NCI-H2107 treated with DMSO at 0.1 percent for 48 hours (cell line): ENCODE results near the gene FZR1.
"Not testable (repeated sequence)": the region's sequence is repeated elsewhere in the genome, so short reads cannot be mapped to it uniquely, and the experiment has no call there.

Experiments
- DNase-seq: peaks from one replicate; lab custom pipeline; 2025; ENCODE audit not compliant: unreplicated experiment; lab: John Stamatoyannopoulos, UW

The FZR1 gene

DNA sequence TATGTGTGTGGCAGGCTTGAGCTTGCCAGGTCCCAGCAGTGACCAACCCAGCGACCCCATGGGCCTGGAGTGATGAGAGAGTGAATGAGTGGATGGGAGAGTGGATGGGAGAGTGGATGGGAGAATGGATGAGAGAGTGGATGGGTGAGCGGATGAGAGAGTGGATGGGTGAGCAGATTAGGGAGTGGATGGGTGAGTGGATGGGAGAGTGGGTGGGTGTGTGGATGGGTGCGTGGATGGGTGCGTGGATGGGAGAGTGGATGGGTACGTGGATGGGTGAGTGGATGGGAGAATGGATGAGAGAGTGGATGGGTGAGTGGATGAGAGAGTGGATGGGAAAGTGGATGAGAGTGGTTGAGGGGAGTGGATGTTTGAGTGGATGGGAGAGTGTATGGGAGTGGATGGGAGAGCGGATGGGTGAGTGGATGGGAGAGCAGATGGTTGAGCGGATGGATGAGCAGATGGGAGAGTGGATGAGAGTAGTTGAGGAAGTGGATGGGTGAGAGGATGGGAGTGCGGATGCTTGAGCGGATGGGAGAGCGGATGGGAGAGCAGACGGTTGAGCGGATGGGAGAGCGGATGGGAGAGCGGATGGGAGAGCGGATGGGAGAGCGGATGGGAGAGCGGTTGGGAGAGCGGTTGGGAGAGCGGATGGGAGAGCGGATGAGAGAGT lies 22.6 kb downstream of the FZR1 start:
- DNase-seq = no peak

- DNase-seq = not testable (repeated sequence)
Observed at GRCh38 chr19:3529299-3529698, 23.2 kb downstream of the FZR1 start.

DNA sequence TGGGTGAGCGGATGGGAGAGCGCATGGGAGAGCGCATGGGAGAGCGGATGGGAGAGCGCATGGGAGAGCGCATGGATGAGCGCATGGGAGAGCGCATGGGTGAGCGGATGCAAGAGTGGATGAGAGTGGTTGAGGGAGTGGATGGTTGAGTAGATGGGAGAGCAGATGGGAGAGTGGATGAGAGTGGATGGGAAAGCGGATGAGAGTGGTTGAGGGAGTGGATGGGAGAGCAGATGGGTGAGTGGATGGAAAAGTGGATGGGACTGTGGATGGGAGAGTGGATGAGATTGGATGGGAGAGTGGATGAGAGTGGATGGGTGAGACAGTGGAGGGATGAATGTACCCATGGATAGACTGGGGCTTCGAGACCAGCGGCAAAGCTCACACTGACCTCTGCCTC lies 24.3 kb downstream of the FZR1 start:
- DNase-seq = no peak

DNA sequence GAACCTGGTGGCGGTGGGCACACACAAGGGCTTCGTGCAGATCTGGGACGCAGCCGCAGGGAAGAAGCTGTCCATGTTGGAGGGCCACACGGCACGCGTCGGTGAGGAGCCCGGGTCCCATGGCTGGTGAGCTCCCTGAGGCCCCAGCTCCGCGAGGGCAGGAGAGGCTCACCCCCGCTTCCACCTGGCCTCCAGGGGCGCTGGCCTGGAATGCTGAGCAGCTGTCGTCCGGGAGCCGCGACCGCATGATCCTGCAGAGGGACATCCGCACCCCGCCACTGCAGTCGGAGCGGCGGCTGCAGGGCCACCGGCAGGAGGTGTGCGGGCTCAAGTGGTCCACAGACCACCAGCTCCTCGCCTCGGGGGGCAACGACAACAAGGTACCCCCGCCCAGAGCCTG lies 25.6 kb downstream of the FZR1 start:
- no peak for DNase-seq

GRCh38 chr19:3532154-3532786 lies 26.2 kb downstream of the FZR1 start:
- no peak for DNase-seq

GRCh38 chr19:3533033-3533432 lies 26.9 kb downstream of the FZR1 start:
- no peak for DNase-seq

GRCh38 chr19:3533563-3534216 lies 27.6 kb downstream of the FZR1 start:
- no peak for DNase-seq

- DNase-seq = no peak
Observed at GRCh38 chr19:3534375-3535234, 28.5 kb downstream of the FZR1 start.

GRCh38 chr19:3535235-3535535 lies 29.1 kb downstream of the FZR1 start:
- DNase-seq = no peak

DNA sequence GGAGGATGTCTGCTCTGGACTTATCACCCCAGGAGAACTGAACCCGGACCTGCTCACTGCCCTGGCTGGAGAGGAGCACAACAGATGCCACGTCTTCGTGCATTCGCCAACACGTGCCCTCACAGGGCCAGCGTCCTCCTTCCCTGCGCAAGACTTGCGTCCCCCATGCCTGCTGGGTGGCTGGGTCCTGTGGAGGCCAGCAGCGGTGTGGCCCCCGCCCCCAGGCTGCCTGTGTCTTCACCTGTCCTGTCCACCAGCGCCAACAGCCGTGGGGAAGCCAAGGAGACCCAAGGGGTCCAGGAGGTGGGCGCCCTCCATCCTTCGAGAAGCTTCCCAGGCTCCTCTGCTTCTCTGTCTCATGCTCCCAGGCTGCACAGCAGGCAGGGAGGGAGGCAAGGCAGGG lies 29.5 kb downstream of the FZR1 start:
- no peak for DNase-seq

DNA sequence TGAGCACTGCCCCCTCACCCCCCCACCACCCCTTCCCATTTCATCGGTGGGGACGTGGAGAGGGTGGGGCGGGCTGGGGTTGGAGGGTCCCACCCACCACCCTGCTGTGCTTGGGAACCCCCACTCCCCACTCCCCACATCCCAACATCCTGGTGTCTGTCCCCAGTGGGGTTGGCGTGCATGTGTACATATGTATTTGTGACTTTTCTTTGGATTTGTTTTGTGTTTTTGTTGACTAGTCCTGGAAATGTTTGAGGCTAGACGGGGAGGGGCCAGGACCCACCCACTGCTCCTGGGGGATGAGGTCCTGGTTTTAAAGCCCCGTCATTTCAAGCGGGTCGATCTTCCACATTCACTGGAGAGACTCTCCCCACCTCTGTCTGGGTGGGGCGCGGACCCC lies 29.9 kb downstream of the FZR1 start:
- no peak for DNase-seq

DNA sequence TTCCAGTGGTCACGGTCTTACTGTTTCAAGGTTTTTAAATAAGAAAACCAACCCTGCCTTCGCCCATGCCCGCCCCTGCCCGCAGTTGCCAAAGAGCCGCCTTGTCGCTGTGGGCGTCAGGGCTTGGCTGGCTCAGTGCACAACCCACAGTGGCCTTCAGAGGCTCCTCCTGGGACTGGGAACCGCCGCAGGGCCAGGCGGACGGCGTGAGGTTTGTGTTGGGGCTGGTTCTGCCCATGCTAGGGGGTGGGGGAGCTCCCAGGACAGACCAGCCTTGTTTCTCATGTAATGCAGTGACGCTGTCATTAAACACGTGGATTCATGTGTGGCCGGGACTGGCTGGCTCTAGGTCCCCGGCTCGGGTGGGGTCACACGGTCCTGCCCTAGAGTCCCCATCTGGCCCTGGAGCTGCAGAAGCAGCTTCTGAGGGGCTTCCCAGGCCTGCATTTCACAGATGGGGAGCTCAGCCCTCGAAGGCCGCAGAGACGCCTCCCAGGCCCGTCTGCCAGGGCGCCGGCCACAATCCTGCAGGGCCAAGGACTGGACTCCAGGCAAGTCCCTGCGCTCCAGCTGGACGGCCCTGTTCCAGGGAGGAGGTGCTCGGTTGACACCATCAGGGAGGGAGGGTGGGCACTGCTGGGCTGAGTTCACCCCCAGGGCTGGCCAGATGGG lies 30.5 kb downstream of the FZR1 start:
- DNase-seq = no peak

DNA sequence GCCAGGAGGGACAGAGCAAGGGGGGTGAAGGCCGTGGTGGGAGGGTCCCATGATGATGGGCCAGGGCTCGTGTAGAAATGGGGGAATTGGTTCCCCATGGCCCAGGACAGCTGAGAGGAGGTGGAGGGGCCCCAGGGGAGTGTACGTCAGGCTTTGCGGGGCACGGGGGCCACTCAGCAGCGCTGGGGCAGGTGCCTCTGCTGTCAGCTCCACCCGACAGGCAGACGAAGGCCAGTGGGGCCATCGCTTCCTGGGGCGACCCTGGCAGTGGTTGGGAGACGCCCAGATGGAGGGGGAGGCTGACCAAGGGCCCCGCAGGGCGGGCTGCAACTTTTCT lies 31.0 kb downstream of the FZR1 start:
- DNase-seq = no peak

DNA sequence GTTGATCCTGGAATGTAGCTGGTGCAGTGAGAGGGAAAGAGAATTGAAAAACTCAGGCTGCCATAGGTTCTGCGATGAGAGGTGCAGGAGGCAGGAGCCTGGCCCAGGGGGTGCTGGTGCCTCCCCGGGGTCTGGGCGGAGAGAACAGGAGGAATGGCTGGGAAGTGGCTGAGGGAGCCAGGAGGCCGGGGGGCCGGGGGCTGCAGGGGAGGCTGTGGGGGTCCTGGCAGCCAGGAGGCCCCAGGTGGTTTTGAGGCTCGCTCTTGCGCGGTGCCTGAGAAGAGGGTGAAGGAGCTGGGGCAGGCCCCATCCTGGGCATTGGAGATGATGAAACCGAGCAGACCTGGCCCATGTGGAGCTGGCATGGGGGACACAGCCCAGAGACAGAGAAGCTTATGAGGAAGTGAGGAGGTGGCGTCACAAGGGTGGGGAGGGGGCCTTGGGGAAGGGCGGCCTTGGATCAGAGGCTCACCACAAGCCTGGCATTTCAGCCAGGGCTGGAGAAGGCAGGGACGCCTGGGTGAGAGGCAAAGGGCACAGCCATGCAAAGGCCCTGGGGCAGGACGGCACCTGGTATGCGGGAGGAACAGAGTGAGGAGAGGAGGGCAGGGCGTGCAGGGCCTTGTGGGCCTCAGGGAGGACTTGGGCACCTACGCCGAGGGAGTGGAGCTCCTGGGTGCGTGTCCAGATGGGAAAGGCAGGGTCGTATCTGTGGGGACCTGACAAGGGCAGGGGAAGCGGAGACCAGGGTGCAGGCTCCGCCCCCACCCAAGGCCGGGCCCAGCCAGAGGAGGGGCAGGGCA lies 31.5 kb downstream of the FZR1 start:
- no peak for DNase-seq

DNA sequence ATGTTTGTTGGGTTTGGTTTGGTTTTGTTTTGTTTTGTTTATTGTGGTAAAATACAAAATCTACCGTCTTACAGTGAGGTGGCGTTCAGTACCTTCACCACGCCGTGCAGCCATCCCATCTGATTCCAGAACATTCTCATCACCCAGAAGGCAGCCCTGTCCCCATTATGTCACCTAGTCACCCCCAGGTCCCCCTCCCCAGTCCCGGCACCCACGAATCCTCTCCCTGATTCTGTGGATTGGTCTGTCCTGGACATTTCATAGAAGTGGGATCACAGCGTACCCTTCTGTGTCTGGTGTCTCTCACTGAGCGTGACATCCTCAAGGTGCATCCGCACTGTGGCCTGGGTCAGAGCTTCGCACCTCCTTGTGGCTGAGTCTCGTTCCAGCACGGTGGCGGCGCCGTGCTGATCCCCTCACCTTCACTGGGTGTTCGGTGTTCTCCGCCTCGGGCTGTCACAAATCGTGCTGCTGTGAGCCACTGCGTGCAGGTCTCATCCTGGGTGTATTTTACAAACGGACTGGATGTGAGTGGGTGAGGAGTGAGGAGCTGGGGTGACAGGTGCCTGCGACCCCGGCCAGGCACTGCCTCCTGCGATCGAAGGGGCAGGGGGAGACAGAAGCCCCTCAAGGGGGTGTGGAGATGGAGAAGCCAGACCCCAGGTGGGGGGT lies 32.3 kb downstream of the FZR1 start:
- DNase-seq = no peak

DNA sequence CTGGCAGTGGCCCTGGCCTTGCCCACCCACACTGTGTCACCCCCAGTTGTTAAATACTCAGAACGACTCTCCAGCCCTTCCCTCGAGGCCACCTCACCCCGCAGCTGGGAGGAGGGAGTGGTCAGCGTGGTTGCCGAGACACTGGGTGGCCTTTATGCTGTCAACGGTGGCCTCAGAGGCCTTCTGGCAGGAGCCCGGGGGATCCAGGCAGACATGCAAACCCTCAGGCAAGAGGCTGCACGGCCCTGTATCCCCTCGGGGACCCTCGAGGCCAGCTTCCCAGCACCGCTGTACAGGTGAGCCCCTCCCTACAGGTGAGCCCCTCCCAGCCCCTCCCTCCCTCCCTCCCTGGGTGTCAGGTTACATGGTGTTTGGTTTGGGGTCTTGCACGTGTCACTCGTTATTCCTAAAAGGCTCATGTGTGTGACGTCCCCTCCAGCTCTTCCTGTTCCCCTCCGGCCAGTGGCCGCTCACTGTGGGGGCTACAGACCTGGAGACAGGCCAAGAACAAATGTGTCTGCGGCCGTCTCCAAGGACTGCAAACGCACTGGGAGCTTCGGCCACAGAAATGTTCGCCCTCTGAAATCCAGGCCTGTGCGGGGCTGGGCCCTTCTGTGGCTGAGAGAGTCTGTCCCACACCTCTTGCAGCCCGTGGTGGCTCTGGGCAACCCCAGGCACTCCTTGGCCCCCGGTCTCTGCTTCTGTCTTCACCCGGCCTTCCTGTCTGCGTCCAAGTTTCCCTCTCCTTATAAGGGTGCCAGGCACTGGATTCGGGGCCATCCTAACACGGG lies 33.0 kb downstream of the FZR1 start, which contains the start of gene TEKTIP1:
Gene TEKTIP1, plus strand, starts transcription at position 210 of the 791 bp plus-strand sequence. Its CDS starts 4 bp downstream, at position 214.
- no peak for DNase-seq

DNA sequence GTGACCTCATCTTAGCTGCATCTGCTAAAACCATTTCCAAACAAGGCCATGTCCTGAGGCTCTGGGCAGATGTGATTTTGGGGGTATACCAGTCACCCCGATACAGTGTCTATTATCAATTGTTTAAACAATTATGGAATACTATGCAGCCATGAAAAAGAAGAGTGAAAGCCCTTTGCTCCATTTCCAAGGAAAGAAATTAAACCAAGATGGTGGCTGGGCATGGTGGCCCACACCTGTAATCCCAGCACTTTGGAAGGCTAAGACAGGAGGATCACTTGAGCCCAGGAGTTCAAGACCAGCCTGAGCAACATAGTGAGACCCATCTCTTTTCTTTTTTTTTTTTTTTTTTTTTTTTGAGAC lies 33.6 kb downstream of the FZR1 start:
- DNase-seq = no peak

DNA sequence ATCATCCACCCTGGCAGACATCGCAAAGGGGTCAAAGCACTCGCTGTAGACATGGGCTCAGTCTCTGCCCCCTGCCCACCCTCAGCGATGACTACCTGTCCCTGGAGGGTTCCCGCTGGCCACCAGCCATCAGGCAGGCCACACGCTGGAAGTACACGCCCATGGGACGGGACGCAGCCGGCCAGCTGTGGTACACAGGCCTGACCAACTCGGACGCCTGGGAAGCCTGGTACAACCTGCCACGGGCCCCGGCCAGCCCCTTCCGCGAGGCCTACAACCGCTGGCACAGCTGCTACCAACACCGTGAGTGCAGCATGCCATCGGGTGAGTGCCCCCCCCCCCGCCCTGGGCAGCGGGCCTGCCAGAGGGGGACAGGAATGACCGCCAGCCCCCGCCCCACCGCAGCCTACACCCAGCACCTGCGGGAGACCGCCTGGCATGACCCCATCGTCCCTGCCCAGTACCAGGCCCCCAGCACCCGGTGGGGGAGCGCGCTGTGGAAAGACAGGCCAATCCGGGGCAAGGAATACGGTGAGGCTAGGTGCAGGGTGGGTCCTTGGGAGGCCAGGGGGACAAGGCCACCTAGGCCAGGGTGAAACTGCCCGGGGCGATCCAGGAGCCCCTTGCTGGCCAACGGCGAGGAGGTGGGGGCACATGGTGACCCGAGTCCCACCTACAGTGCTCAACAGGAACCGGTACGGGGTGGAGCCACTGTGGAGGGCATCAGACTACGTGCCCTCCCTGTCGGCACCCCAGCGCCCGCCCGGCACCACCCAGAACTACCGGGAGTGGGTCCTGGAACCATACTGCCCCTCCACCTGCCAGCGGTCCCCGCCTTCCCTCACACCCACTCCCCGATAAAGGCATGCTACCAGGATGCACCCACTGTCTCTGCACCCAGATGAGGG lies 37.3 kb downstream of the FZR1 start:
- no peak for DNase-seq
